K562 (cell line): ENCODE data around the gene STIM1. TPM values are rescaled to one million over a fixed set of nuclear protein-coding genes. Genes with fewer than 3 reads are reported as not detected.

ENCODE experiments used
- ATAC-seq: fragments of 200-7000 bp; cut with Tn5 transposase; 3 replicates; pipeline ENCODE4 v1.9.1; 2020; ENCODE audit warnings: moderate library complexity
- BruUV-seq: library from RNA; stranded (reverse); fragments of 400-500 nt; replicated peaks from 2 replicates; lab custom pipeline; 2021; lab: Mats Ljungman, UMichigan
- CTCF ChIA-PET: fragments of 300-600 bp; formaldehyde crosslinking; extraction: SDS; loops from one replicate; lab custom pipeline; 2021; ENCODE audit warnings: low intra/inter-chr PET ratio; lab: Yijun Ruan, JAX
- POLR2A ChIA-PET: fragments of 300-600, 350-650 bp; sonication (Branson Sonifier 250); formaldehyde crosslinking; extraction: SDS; loops from one replicate; lab custom pipeline; 2021; ENCODE audit warnings: antibody characterized with exemption, inconsistent platforms; lab: Yijun Ruan, JAX
- DNase-seq, 4 experiments: peaks; one replicate each; pipeline versions ENCODE4 v3.0.0 to v3.0.0-alpha.2; 2011 to 2018; ENCODE audit warnings: low spot score in 3 of 4, mixed read lengths in 3 of 4; ENCODE audit errors: extremely low read depth in 1 of 4
- FAIRE-seq: peaks from 2 replicates; lab custom pipeline; 2011; peaks lifted over from hg19 to GRCh38; lab: Jason Lieb, UNC
- H2AFZ ChIP-seq: 2 replicates; pipeline ENCODE4 v1.6.0; 2011; ENCODE audit warnings: low read depth, low read length, control low read depth, inconsistent platforms
- H3K27ac ChIP-seq: fragments of 200-600 bp; 3 replicates; pipeline ENCODE4 v1.8.0; 2011; ENCODE audit warnings: low read depth, mild to moderate bottlenecking, control low read depth, inconsistent platforms, low read length, moderate library complexity, mixed read lengths; ENCODE audit errors: extremely low read depth
- H3K27me3 ChIP-seq, 2 experiments: fragments of 300-600 bp in 1 of 2; 2 replicates in 1 of 2; 3 replicates in 1 of 2; pipeline versions ENCODE4 v1.6.0 to v1.8.0; 2011; ENCODE audit warnings: inconsistent platforms in 2 of 2, low read length in 2 of 2, mild to moderate bottlenecking in 1 of 2, mixed read lengths in 1 of 2, moderate library complexity in 1 of 2; ENCODE audit not compliant: control insufficient read depth in 2 of 2, insufficient read depth in 2 of 2
- H3K36me3 ChIP-seq: fragments of 300-600 bp; 3 replicates; pipeline ENCODE4 v1.8.0; 2011; ENCODE audit warnings: mild to moderate bottlenecking, low read length, inconsistent platforms; ENCODE audit not compliant: control insufficient read depth, insufficient read depth
- H3K4me1 ChIP-seq, 2 experiments: fragments of 200-600 bp in 1 of 2; replicated peaks in 1 of 2; 2 replicates in 1 of 2; 3 replicates in 1 of 2; pipeline versions ENCODE4 v1.5.1 to v1.8.0; 2011; ENCODE audit warnings: inconsistent platforms in 2 of 2, low read length in 2 of 2, mild to moderate bottlenecking in 1 of 2, mixed read lengths in 1 of 2, moderate library complexity in 1 of 2; ENCODE audit not compliant: control insufficient read depth in 2 of 2, insufficient read depth in 2 of 2
- H3K4me2 ChIP-seq: 2 replicates; pipeline ENCODE4 v1.6.1; 2011; ENCODE audit warnings: low read length, control low read depth, inconsistent platforms, mixed read lengths; ENCODE audit not compliant: insufficient read depth
- H3K4me3 ChIP-seq: fragments of 200-600 bp; sonication (generic), shearing (Covaris generic); 2 replicates; pipeline ENCODE4 v1.5.1; 2016; ENCODE audit warnings: control low read depth, inconsistent platforms
- H3K79me2 ChIP-seq: fragments of 200-600 bp; 3 replicates; pipeline ENCODE4 v1.8.0; 2011; ENCODE audit warnings: low read length, inconsistent platforms; ENCODE audit not compliant: control insufficient read depth, insufficient read depth
- H3K9ac ChIP-seq, 2 experiments: 2 replicates each; pipeline versions ENCODE4 v1.6.0 to v1.6.1; 2011; ENCODE audit warnings: low read depth in 2 of 2, low read length in 2 of 2, control low read depth in 1 of 2, inconsistent platforms in 1 of 2, mild to moderate bottlenecking in 1 of 2, mixed read lengths in 1 of 2; ENCODE audit not compliant: insufficient read depth in 1 of 2
- H3K9me1 ChIP-seq: one replicate; pipeline ENCODE4 v1.6.0; 2011; ENCODE audit warnings: inconsistent platforms, mild to moderate bottlenecking, low read length, moderate library complexity; ENCODE audit not compliant: control insufficient read depth, insufficient read depth
- H3K9me3 ChIP-seq: replicated peaks from 2 replicates; pipeline ENCODE4 v1.5.1; 2011; ENCODE audit warnings: low read depth, low read length, inconsistent platforms; ENCODE audit not compliant: control insufficient read depth, insufficient read depth
- H4K20me1 ChIP-seq: replicated peaks from 2 replicates; pipeline ENCODE4 v1.6.1; 2011; ENCODE audit warnings: low read length, inconsistent platforms, mixed read lengths; ENCODE audit not compliant: control insufficient read depth, insufficient read depth
- C11orf30 ChIP-seq: fragments of 450-650 bp; IDR thresholded peaks from 2 replicates; pipeline ENCODE4 v1.6.1; 2016; ENCODE audit warnings: low read depth, mild to moderate bottlenecking
- CREM ChIP-seq: IDR thresholded peaks from 2 replicates; pipeline ENCODE4 v1.6.1; 2014; ENCODE audit warnings: antibody characterized with exemption, low read depth
- GTF2F1 ChIP-seq: IDR thresholded peaks from 2 replicates; pipeline ENCODE4 v1.6.1; 2011; ENCODE audit warnings: low read depth, low read length, improper control_type of control experiment
- HDAC8 ChIP-seq: fragments of 450-650 bp; IDR thresholded peaks from 2 replicates; pipeline ENCODE4 v1.6.1; 2016; ENCODE audit warnings: mild to moderate bottlenecking, missing genetic modification characterization, moderate library complexity, missing compliant biosample characterization
- IFI16 ChIP-seq: fragments of 250-450 bp; sonication (Bioruptor Pico); IDR thresholded peaks from 2 replicates; pipeline ENCODE4 v2.1.2; 2022; ENCODE audit warnings: mild to moderate bottlenecking, inconsistent platforms
- KAT2B ChIP-seq: IDR thresholded peaks from one replicate; pipeline ENCODE4 v1.6.1; 2012; ENCODE audit warnings: low read depth, mild to moderate bottlenecking, control low read depth, inconsistent platforms, low read length, moderate library complexity
- MAFF ChIP-seq: IDR thresholded peaks from 2 replicates; pipeline ENCODE4 v1.6.1; 2012; ENCODE audit warnings: low read length, improper control_type of control experiment
- MAFG ChIP-seq: fragments of 450-650 bp; conservative IDR thresholded peaks from 2 replicates; pipeline ENCODE4 v1.6.1; 2016; ENCODE audit warnings: missing genetic modification characterization, missing compliant biosample characterization
- MAFK ChIP-seq: IDR thresholded peaks from 2 replicates; pipeline ENCODE4 v1.6.1; 2011; ENCODE audit warnings: low read length, improper control_type of control experiment
- PPARD ChIP-seq: fragments of 250-450 bp; sonication (Bioruptor Pico); IDR thresholded peaks from 2 replicates; pipeline ENCODE4 v1.8.0; 2022; ENCODE audit warnings: inconsistent platforms, mild to moderate bottlenecking, moderate library complexity
- PYGO2 ChIP-seq: fragments of 450-650 bp; IDR thresholded peaks from 2 replicates; pipeline ENCODE4 v1.6.1; 2016; ENCODE audit warnings: mild to moderate bottlenecking, missing genetic modification characterization, moderate library complexity, missing compliant biosample characterization
- RCOR1 ChIP-seq, 2 experiments: IDR thresholded peaks; 2 replicates each; pipeline ENCODE4 v1.6.1; 2012; ENCODE audit warnings: low read depth in 2 of 2, low read length in 2 of 2, borderline replicate concordance in 1 of 2, improper control_type of control experiment in 1 of 2
- ZNF124 ChIP-seq: sonication (generic); formaldehyde crosslinking; IDR thresholded peaks from 2 replicates; pipeline ENCODE4 v1.8.1; 2022; ENCODE audit warnings: missing genetic modification reagents
- ZNF316 ChIP-seq: fragments of 450-650 bp; IDR thresholded peaks from 2 replicates; pipeline ENCODE4 v1.6.1; 2016
- ZNF551 ChIP-seq: fragments of 250-450 bp; sonication (Bioruptor Pico); IDR thresholded peaks from 2 replicates; pipeline ENCODE4 v1.5.0; 2021; ENCODE audit warnings: mild to moderate bottlenecking, moderate library complexity
- ZNF778 ChIP-seq: fragments of 450-650 bp; formaldehyde crosslinking; IDR thresholded peaks from 2 replicates; pipeline ENCODE4 v1.4.0; 2020; ENCODE audit warnings: mild to moderate bottlenecking, moderate library complexity
- WGBS: fragments of 100-300 bp; shearing (Covaris generic); methylation state at CpG from one replicate; pipeline ENCODE4 v1.1.6; 2016; ENCODE audit warnings: low coverage, mixed read lengths; ENCODE audit not compliant: insufficient coverage; ENCODE audit errors: missing lambda C conversion rate; 5-methylcytosine and 5-hydroxymethylcytosine counted together
- in situ Hi-C: fragments of 300-500 bp; cut with MboI; formaldehyde crosslinking; loops from 4 replicates; pipeline ENCODE4 v1.15.0; 2018; ENCODE audit warnings: inconsistent platforms, mixed read lengths
- intact Hi-C: fragments of 100-400 bp; cut with micrococcal nuclease; formaldehyde crosslinking; loops from 2 replicates; pipeline ENCODE4 v1.14.2; 2022
- polyA plus RNA-seq, 8 experiments: library from polyadenylated mRNA; depleted of rRNA in 4 of 8; stranded (reverse) in 5 of 8; unstranded in 3 of 8; fragments of >200 nt; fragmentation: Nextera tagmentation in 2 of 8; fragmentation: Illumina TruSeq in 1 of 8; extraction: Ambion mirVana in 2 of 8; extraction: Trizol in 1 of 8; gene quantifications; 2 replicates each; pipeline versions ENCODE4 v1.2.1 to v1.2.3, GENCODE V29; 2011 to 2014; ENCODE audit warnings: inconsistent platforms in 1 of 8, missing spikeins in 1 of 8
- total RNA-seq, 7 experiments: library from RNA; depleted of rRNA in 6 of 7; stranded (reverse); fragments of >200 nt in 6 of 7; fragmentation: Illumina TruSeq in 2 of 7; extraction: Trizol in 2 of 7; gene quantifications; 2 replicates each; pipeline versions ENCODE4 v1.2.1 to v1.2.3, GENCODE V29; 2011 to 2021; ENCODE audit warnings: low replicate concordance in 1 of 7
- TF ChIP-seq, protein P1 (sequence below): fragments of 450-650 bp; IDR thresholded peaks from 2 replicates; pipeline ENCODE4 v1.6.1; 2017; ENCODE audit warnings: antibody characterized with exemption, mild to moderate bottlenecking
- TF ChIP-seq, protein P2 (sequence below): fragments of 250-450 bp; sonication (Bioruptor Pico); IDR thresholded peaks from 2 replicates; pipeline ENCODE4 v1.5.1; 2021; ENCODE audit warnings: mild to moderate bottlenecking

Gene STIM1
- total and polyA plus RNA-seq, 9 of the 15 experiments (the other 6 are each of a cell fraction or from before 2014, with no cell fraction given) = 7.7 to 50.5 (median 22.5) TPM

DNA sequence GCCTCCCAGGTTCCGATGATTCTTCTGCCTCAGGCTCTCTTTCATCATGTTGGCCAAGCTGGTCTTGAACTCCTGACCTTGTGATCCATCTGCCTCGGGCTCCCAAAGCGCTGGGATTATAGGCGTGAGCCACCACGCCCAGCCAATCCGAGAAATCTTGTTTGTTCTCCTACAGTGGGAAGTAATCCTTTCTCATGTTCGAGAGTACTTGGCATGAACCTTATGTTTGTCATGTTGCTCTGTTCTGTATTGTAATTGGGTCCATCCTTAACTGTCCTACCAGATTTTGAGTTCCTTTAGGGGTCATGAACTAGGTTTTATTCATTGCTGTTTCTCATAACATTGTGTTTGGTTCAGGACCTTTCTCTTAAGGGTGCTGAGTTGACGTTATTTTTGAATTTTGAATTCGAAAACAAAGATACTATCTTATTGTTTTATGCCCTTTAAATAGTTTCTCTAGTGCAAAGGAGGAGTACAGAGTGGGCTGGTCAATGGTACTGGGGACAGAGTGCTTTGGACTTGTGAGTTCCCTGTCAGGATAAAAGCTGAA, 125.7 kb downstream of the STIM1 start:
- no peak overlapping the region for H3K4me3 ChIP-seq
- ChIA-PET CTCF (no interaction called here), POLR2A (no interaction called here)
- in situ Hi-C loops = no loop called here
- DNase-seq (no peak), FAIRE-seq (no peak), ATAC-seq (no peak)
- no peaks in the 10 kb centered on the region for H3K9me1 ChIP-seq
- peaks cover 4% of the 10 kb centered on the region; the same call in 1 of the 3 replicates for H3K36me3 ChIP-seq
- H3K27me3 ChIP-seq = no peaks in the 10 kb centered on the region
- no peaks in the 10 kb centered on the region for H3K9me3 ChIP-seq
- no peak overlapping the region for H2AFZ ChIP-seq
- H3K27ac ChIP-seq = no peak overlapping the region
- WGBS = 63% methylated on average over 9 of the region's 9 CpGs
- H3K4me1 ChIP-seq = peaks cover 5 to 25% of the 10 kb centered on the region in 2 experiments; a peak in 4 of 5 replicates
- H3K4me2 ChIP-seq = no peak overlapping the region
- TF ChIP-seq MAFK (peak; percentile 49), ZNF551 (CRISPR knock-in tag) (no peak), RCOR1 (IDR thresholded peaks at IDR 0.05; ENCODE audit: borderline replicate concordance in 1 of 2, low read depth in 2 of 2, low read length in 2 of 2) (no peak), ZNF124 (CRISPR knock-in tag) (no peak), ZNF778 (no peak), KAT2B (no peak), IFI16 (no peak), MAFF (peak; percentile 67), MAFG (tag) (peak; percentile 71), PPARD (CRISPR knock-in tag) (no peak), CREM (no peak), GTF2F1 (no peak), PYGO2 (no peak), HDAC8 (tag) (no peak), ZNF316 (peak; percentile 93), C11orf30 (peak; percentile 86)
- TF ChIP-seq, protein P1, sequence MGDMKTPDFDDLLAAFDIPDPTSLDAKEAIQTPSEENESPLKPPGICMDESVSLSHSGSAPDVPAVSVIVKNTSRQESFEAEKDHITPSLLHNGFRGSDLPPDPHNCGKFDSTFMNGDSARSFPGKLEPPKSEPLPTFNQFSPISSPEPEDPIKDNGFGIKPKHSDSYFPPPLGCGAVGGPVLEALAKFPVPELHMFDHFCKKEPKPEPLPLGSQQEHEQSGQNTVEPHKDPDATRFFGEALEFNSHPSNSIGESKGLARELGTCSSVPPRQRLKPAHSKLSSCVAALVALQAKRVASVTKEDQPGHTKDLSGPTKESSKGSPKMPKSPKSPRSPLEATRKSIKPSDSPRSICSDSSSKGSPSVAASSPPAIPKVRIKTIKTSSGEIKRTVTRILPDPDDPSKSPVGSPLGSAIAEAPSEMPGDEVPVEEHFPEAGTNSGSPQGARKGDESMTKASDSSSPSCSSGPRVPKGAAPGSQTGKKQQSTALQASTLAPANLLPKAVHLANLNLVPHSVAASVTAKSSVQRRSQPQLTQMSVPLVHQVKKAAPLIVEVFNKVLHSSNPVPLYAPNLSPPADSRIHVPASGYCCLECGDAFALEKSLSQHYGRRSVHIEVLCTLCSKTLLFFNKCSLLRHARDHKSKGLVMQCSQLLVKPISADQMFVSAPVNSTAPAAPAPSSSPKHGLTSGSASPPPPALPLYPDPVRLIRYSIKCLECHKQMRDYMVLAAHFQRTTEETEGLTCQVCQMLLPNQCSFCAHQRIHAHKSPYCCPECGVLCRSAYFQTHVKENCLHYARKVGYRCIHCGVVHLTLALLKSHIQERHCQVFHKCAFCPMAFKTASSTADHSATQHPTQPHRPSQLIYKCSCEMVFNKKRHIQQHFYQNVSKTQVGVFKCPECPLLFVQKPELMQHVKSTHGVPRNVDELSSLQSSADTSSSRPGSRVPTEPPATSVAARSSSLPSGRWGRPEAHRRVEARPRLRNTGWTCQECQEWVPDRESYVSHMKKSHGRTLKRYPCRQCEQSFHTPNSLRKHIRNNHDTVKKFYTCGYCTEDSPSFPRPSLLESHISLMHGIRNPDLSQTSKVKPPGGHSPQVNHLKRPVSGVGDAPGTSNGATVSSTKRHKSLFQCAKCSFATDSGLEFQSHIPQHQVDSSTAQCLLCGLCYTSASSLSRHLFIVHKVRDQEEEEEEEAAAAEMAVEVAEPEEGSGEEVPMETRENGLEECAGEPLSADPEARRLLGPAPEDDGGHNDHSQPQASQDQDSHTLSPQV = no peak
- TF ChIP-seq, protein P2, sequence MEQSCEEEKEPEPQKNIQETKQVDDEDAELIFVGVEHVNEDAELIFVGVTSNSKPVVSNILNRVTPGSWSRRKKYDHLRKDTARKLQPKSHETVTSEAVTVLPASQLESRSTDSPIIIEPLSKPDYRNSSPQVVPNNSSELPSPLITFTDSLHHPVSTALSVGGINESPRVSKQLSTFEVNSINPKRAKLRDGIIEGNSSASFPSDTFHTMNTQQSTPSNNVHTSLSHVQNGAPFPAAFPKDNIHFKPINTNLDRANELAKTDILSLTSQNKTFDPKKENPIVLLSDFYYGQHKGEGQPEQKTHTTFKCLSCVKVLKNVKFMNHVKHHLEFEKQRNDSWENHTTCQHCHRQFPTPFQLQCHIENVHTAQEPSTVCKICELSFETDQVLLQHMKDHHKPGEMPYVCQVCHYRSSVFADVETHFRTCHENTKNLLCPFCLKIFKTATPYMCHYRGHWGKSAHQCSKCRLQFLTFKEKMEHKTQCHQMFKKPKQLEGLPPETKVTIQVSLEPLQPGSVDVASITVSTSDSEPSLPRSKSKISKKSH (CRISPR knock-in tag) = no peak
- intact Hi-C loops = no loop called here
- no peak overlapping the region for H3K9ac ChIP-seq
- H3K79me2 ChIP-seq = peaks cover 18% of the 10 kb centered on the region; the same call in 2 of the 3 replicates
- no peaks in the 10 kb centered on the region; the same call in 1 of the 2 replicates for H4K20me1 ChIP-seq
- no TSS peak for BruUV-seq
